C4-2B (cell line): ENCODE measurements around the gene MSTN.

Source experiments
- CTCF ChIP-seq: fragments of 450-650 bp; conservative IDR thresholded peaks from 2 replicates; pipeline ENCODE4 v1.5.1; 2017; ENCODE audit warnings: mild to moderate bottlenecking
- ZFX ChIP-seq: fragments of 450-650 bp; IDR thresholded peaks from 2 replicates; pipeline ENCODE4 v1.6.1; 2017

DNA sequence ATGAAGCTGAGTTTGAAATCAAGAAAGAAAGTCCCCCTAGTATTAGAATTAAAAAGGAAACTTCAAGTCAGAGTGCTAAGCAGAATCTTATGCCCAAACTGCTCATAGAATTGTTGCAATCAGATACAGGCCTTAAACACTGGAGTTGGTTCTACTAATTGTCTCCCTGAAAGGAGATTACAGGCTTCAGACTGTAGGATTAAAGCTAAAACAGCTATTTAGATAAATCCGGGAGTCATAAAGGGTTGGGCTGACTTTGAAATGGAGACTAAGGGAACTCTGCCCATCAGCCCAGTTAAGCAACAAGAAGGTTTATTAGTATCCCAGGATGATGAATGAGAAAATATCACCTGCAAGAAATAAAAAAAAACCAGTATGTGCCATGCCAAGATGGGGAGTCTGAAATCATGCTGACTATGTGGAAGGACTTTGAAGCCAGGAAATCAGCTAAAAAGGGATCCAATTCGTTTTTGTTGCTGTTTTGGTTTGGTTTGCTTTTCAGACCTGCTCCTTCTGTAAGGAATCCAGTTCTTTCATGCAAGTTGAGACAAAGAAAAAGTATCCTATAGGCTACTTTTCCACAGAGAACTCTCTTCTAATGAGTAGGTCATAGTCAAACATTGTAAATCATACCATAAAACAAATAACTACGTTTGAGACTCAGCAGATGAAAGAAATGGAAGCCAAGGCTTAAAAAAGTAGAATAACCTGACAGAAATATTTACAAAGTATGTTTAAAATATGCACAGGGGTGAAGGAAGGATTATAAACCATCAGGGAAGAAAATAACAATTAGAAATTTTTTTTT lies 37.6 kb upstream of the MSTN start:
- no peak for TF ChIP-seq CTCF
- TF ChIP-seq ZFX, result no peak
